NOMO-1 treated with dmso at 0.1 percent for 144 hours (cell line): ENCODE results near the gene CUL4B.
A peak's percentile ranks its signal among the peaks of the same experiment; 100 is the strongest.
"Not testable (repeated sequence)": the region's sequence is repeated elsewhere in the genome, so short reads cannot be mapped to it uniquely, and the experiment has no call there.

Experiments used
- DNase-seq: peaks from one replicate; lab custom pipeline; 2025; ENCODE audit not compliant: unreplicated experiment; lab: John Stamatoyannopoulos, UW

The CUL4B gene

GRCh38 chrX:120534413-120535205 lies 26.2 kb downstream of the CUL4B start:
- DNase-seq, result no peak

- no peak for DNase-seq
Measured at GRCh38 chrX:120522820-120523219, 37.9 kb downstream of the CUL4B start.

- DNase-seq, result no peak
Measured at GRCh38 chrX:120517936-120518335, 42.8 kb downstream of the CUL4B start.

DNA sequence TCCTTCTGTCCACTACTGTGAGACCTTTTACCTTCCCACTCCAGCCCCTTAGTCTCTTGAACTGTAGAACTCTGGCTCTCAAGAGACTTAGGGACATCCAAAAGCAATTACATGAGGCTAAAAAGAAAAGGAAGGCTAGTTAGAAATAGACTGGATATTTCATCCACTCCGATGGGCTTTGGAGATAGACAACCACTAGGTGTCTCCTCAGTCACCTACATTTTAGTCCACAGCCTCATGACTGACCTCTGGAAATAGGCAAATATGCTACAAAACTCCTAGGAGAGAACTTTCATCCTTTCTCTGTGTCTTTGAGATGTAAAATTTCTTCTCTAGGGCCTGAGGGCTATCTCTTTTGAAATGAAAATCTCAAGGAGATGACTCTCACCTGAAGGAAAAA lies 46.5 kb downstream of the CUL4B start:
- DNase-seq, result no peak

DNA sequence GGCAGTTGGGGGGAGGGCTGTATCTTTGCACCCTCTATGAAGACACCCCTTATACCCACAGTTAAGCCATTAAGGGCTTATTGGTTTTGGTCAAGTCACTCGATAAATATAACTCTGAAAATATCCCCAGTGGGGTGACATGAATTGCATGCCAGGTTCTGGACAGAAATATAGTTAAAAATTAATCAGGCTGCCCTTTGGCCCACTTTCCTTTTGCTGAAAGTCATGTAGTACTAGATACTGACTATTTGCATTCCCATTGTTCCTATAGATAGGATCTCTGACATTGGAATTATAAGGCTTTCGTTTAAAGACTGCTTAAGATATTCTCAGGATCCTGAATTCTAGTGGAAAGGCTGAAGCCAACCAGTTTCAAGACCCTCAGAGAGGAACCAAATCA lies 48.1 kb downstream of the CUL4B start:
- no peak for DNase-seq

GRCh38 chrX:120512222-120512621 lies 48.5 kb downstream of the CUL4B start:
- no peak for DNase-seq

- DNase-seq, result no peak
Measured at GRCh38 chrX:120504569-120504968, 56.2 kb downstream of the CUL4B start.

GRCh38 chrX:120499301-120500072 lies 61.3 kb downstream of the CUL4B start:
- DNase-seq, result no peak

- DNase-seq, result not testable (repeated sequence)
Measured at GRCh38 chrX:120490119-120490518, 70.6 kb downstream of the CUL4B start.

DNA sequence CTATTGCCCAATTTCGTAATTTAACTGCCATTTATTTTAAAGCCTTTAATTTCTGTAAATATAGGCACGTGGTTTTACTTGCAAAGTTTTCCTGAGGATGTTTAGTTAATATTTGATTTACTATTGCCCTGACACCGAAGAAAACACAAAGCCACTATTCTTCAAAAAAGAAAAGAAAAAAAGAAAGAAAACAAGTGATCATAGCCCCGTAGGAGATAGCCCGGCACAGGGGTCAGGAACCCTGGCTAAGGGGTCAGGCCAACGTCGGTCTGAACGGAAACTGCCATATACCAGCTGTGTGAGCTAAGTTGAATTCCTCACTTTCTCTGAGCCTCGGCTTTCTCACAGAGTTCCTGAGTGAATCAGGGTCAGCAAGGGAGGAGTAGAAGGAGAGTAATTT lies 74.0 kb downstream of the CUL4B start:
- DNase-seq, result no peak

- peak; percentile 95 for DNase-seq
Measured at GRCh38 chrX:120485638-120486520, 74.9 kb downstream of the CUL4B start.

- no peak for DNase-seq
Measured at GRCh38 chrX:120485315-120485637, 75.5 kb downstream of the CUL4B start.

DNA sequence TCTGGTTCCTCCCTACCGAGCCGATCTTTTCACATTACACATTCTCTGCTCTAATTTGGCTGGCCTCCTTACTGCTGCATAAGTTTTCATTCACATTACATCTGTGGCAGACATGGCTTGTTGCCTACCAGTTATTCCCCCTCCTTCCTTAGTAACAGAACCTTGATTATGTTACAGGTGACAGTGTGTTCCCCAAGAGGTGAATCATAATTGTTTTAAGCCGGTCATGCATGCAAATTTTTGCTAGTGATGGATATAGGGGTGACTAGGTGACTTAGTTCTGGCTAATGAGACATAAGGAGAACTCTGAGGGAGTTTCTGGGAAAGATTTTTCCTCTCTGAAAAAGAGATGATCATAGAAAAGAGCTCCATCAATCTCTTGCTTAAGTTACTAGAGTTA lies 83.3 kb downstream of the CUL4B start:
- no peak for DNase-seq

- DNase-seq, result no peak
Measured at GRCh38 chrX:120476714-120477113, 84.0 kb downstream of the CUL4B start.

DNA sequence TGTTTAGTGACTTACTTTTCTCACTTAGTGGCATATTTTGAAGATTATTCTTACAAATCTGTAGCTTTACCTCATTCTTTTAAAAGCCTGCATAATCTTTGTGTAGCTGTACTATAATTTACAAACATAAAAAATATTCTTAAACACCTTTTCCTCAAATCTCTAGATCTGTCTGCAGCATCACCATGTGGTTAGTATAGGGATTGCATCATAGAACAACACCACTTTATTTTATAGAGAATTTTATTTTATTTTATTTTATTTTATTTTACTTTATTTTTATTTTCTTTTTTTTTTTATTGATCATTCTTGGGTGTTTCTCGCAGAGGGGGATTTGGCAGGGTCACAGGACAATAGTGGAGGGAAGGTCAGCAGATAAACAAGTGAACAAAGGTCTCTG lies 85.3 kb downstream of the CUL4B start:
- not testable (repeated sequence) for DNase-seq
